Measurements from ENCODE around the gene HHATL.

HHATL gene

GRCh38 chr3:42662813-42663535 is 39.6 kb downstream of the HHATL start:
- no peaks in the 10 kb centered on the region for H4K20me1 ChIP-seq (ENCODE audit: insufficient read depth, low read length)
- H3K4me2 ChIP-seq (ENCODE audit: low read length), result no peak overlapping the region
- H3K9ac ChIP-seq (ENCODE audit: low read length), result no peak overlapping the region
- no peaks in the 10 kb centered on the region for H3K27me3 ChIP-seq (ENCODE audit: insufficient read depth, low read length)
- no peaks in the 10 kb centered on the region for H3K9me3 ChIP-seq (ENCODE audit: low read length)
- H2AFZ ChIP-seq (ENCODE audit: low read length), result no peak overlapping the region
- H3K79me2 ChIP-seq (ENCODE audit: insufficient read depth, low read length), result no peaks in the 10 kb centered on the region
- H3K4me3 ChIP-seq (ENCODE audit: low read depth, low read length, poor library complexity, severe bottlenecking), result no peak overlapping the region
- no peaks in the 10 kb centered on the region for H3F3A ChIP-seq (ENCODE audit: insufficient read depth, low read length)
- H3K9me2 ChIP-seq (ENCODE audit: low read depth, low read length), result no peaks in the 10 kb centered on the region
- TF ChIP-seq CTCF (IDR thresholded peaks at IDR 0.05; ENCODE audit: low read length) (no peak), EZH2 (IDR thresholded peaks at IDR 0.05; ENCODE audit: borderline replicate concordance, low read length) (no peak)
- H3K36me3 ChIP-seq (ENCODE audit: insufficient read depth, low read length), result no peaks in the 10 kb centered on the region
- peaks cover 12% of the 10 kb centered on the region for H3K4me1 ChIP-seq (ENCODE audit: insufficient read depth, low read length, severe bottlenecking)
- no peak overlapping the region for H3K27ac ChIP-seq (ENCODE audit: low read depth, low read length, poor library complexity, severe bottlenecking)

- Histone ChIP-seq H3K36me3 (ENCODE audit: insufficient read depth, low read length) (no peaks in the 10 kb centered on the region), H3K9me3 (ENCODE audit: low read length) (no peaks in the 10 kb centered on the region), H3K27me3 (ENCODE audit: insufficient read depth, low read length) (no peaks in the 10 kb centered on the region), H3K27ac (ENCODE audit: low read depth, low read length, poor library complexity, severe bottlenecking) (no peak overlapping the region), H4K20me1 (ENCODE audit: insufficient read depth, low read length) (no peaks in the 10 kb centered on the region), H3K9me2 (ENCODE audit: low read depth, low read length) (no peaks in the 10 kb centered on the region), H3K4me3 (ENCODE audit: low read depth, low read length, poor library complexity, severe bottlenecking) (no peak overlapping the region), H2AFZ (ENCODE audit: low read length) (no peak overlapping the region), H3F3A (ENCODE audit: insufficient read depth, low read length) (no peaks in the 10 kb centered on the region), H3K9ac (ENCODE audit: low read length) (no peak overlapping the region), H3K4me2 (ENCODE audit: low read length) (no peak overlapping the region), H3K4me1 (ENCODE audit: insufficient read depth, low read length, severe bottlenecking) (peaks cover 12% of the 10 kb centered on the region), H3K79me2 (ENCODE audit: insufficient read depth, low read length) (no peaks in the 10 kb centered on the region)
- TF ChIP-seq CTCF (IDR thresholded peaks at IDR 0.05; ENCODE audit: low read length) (no peak), EZH2 (IDR thresholded peaks at IDR 0.05; ENCODE audit: borderline replicate concordance, low read length) (no peak)
These were observed 40.4 kb downstream of the HHATL start for GRCh38 chr3:42662037-42662812.

DNA sequence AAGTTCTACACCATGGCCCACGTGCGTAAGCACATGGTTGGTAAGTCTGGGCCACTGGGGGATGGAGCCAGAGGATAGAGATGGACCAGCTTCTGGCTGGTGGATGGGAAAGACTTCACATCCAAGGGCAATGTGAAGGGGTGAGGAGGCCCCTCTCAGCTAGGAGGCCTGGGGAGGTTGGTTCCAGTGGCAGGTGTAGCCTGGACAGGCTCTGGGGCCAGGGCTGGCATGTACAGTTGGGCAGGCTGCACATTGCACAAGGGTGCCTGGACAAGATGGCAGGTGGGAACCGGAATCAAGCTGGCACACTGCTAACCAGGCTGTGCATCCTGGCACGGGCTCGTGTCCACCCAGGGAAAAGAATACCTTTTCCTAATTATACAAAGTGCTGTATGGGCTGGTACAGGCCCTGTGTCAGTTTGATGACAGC is 41.0 kb downstream of the HHATL start:
- no peak overlapping the region for H3K4me3 ChIP-seq (ENCODE audit: low read depth, low read length, poor library complexity, severe bottlenecking)
- H3K9ac ChIP-seq (ENCODE audit: low read length), result no peak overlapping the region
- H3K79me2 ChIP-seq (ENCODE audit: insufficient read depth, low read length), result no peaks in the 10 kb centered on the region
- H3K4me1 ChIP-seq (ENCODE audit: insufficient read depth, low read length, severe bottlenecking), result peaks cover 12% of the 10 kb centered on the region
- no peak overlapping the region for H2AFZ ChIP-seq (ENCODE audit: low read length)
- H3K9me3 ChIP-seq (ENCODE audit: low read length), result no peaks in the 10 kb centered on the region
- H3K27ac ChIP-seq (ENCODE audit: low read depth, low read length, poor library complexity, severe bottlenecking), result no peak overlapping the region
- no peak for TF ChIP-seq EZH2 (IDR thresholded peaks at IDR 0.05; ENCODE audit: borderline replicate concordance, low read length)
- no peak for TF ChIP-seq CTCF (IDR thresholded peaks at IDR 0.05; ENCODE audit: low read length)
- H3F3A ChIP-seq (ENCODE audit: insufficient read depth, low read length), result no peaks in the 10 kb centered on the region
- H4K20me1 ChIP-seq (ENCODE audit: insufficient read depth, low read length), result no peaks in the 10 kb centered on the region
- H3K4me2 ChIP-seq (ENCODE audit: low read length), result no peak overlapping the region
- H3K27me3 ChIP-seq (ENCODE audit: insufficient read depth, low read length), result no peaks in the 10 kb centered on the region
- no peaks in the 10 kb centered on the region for H3K36me3 ChIP-seq (ENCODE audit: insufficient read depth, low read length)
- H3K9me2 ChIP-seq (ENCODE audit: low read depth, low read length), result no peaks in the 10 kb centered on the region
